ENCODE results near the gene TRIM67.
"Not testable (repeated sequence)": the region's sequence is repeated elsewhere in the genome, so short reads cannot be mapped to it uniquely, and the experiment has no call there.

The TRIM67 gene

DNA sequence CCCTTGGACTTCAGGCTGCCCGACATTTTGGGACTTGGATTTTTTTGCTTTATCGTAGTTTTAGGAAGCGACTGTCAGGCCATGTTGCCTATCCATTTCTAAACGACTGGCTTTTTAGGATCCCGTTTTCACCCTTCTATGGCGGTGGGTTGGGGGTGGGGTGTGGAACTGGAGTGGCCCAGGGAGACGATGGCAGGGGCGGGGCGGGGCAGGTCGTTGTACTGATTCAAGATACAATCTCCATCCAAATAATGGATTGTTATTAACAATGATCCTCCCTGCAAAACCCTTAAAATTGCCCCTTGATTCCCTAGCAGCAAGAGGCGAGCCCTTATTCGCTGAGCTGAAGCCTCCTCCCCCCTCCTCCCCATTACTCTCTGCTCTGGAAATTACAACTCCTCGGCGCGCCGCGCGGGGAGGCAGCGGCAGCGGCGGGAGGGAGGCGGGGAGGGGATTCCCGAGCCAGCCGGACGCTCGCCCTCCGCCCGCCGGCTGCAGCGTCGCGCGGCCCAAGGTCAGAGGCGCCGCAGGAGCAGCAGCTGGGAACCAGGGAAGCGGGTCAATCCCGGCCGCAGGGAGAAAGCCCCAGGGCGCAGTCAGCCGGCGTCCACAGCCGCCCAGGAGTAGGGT, at the start of gene TRIM67:
Gene TRIM67, plus strand, starts transcription at position 392 of the 630 bp plus-strand sequence. CDS start 912 bp downstream, outside the sequence.
- DNase-seq = peak; percentile 91

DNA sequence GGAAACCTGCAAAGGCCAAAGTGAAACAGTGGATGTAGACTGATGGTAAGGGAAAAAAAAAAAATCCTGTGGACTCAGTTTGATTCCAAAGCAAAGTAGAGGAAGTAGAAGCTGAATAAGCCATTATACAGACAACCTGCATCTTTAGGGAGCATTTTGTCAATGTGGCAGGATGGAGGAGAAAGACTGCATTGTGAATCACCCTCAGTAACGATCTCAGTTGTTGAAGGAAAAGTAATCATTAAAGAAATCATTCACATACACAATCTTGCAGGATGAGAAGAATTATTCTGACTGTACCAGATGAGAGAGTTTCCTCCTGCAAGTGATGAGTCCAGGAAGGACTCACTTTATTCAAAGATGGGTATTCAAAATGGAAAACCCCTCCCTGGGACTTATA, 45.1 kb upstream of the TRIM67 start:
- no peak for DNase-seq

DNA sequence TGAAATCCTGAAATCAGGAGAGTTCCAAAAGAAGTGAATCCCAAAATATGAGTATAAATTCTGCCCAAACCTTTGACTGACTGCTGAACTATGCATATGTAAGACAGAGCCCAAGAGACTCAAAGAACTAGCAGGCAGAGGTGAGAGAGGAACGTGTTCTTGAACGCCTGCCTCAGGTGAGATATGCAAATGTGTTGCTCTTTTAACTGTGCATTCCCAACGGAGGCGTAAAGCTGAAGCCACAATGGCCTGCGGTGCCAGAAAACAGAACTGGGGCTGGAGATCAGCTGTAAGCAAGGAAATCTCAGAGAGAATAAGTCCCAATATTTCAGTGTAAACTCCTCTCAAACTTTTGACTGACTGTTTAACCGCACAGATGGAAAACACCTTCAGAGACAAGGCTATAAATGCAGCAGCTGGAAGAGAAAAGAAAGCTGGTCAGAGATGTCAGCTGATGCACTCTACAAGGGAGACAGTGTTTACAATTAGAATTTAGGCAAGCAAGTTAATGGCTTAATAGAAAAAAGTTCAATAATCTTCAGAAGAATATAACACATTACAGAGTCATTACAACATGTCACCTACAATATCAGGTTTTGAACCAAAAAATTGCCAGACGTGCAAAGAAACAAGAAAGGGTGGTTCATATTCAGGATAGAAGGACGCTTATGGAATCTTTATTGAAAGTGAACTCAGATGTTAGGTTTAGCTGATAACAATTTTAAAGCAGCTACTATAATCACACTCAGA, 43.0 kb upstream of the TRIM67 start:
- no peak for DNase-seq

DNA sequence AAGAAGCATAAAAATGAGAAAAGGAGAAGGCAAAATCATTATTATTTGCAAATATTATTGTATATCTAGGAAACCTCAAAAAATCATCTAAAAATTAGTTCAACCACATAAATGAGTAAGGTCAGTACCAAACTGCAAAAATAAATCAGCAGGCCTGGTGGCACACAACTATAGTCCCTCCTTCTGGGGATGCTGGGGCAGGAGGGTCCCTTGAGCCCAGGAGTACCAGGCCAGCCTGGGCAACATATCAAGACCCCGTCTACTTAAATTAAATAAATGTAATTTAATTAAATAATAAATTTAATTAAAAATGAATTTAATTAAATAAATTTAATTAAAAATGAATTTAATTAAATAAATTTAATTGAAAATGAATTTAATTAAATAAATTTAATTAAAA, 40.3 kb upstream of the TRIM67 start:
- peak; percentile 10 for DNase-seq

DNA sequence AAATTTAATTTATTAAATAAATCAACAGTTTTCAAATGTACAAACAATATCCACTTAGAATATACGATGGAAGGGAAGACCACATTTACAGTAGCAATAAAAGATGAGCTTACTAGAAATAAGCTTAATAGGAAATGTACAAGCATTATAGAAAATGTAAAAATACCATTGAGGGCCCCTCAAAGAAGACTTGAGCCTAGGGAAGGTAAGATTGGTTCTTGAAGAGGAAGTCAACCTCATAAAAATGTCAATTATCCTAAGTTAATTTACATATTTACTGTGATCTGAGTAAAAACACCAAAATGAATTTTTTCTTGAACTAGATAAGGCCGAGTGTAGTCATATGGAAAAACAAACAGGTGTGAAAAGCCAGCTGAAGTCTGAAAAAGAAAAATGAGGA, 39.7 kb upstream of the TRIM67 start:
- no peak for DNase-seq

DNA sequence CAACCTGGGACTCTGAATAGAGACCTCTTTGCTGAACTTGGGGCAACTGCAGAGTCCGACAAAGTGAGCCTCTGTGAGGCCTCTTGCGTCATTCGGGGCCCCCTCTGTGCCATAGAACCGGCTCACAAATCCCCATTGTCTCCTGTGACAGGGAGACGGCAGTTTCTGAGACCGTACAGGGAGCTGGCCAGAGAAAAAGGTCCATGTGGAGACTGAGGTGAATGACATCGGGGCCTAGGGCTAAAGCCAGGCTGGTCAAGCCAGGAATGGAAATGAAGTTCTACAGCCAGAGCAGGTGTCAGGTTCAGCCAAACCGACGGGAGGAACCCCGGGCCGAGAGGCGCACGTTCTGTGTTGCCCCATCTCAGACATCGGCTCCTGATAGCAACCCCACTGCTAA, 37.1 kb upstream of the TRIM67 start:
- peak; percentile 24 for DNase-seq

DNA sequence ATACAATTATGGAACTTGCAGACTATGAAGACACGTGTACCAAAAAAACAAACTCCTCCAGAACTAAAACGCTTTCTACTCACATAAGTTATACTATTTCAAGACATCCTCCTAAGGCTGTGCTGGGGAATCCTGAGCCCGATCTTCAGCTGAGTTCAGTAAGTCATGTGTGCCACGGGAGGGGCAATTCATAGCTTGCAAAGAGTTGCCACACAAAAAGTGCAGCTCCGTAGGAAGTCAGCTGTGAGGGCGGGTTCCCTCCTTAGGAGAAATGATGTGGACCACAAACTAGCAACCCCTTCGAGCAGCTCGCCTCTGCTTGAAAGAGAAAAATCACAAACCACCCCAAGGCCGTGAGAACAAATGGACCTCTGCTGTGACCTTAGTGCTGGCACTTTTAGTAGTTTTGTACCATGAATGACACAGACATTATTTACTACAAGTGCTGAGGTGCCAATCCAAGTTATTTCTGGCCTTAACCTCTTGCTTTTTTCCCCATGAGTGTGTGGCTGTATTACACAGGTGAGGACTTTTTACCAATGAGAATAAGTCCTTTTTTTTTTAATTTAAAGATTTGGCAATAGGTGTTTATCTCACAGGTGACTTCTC, 35.8 kb upstream of the TRIM67 start:
- no peak for DNase-seq

DNA sequence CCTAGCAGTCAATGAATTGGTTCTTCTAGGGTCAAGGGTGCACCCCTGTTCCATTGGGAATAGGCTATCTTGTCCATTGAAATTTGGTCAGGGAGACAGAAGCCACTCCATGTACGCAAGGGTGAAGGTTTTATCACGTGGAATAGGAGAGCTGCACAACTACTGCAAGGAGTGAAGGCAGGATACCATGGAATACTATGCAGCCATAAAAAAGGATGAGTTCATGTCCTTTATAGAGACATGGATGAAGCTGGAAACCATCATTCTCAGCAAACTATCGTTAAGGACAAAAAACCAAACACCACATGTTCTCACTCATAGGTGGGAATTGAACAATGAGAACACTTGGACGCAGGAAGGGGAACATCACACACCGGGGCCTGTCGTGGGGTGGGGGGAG, 34.8 kb upstream of the TRIM67 start:
- not testable (repeated sequence) for DNase-seq

DNA sequence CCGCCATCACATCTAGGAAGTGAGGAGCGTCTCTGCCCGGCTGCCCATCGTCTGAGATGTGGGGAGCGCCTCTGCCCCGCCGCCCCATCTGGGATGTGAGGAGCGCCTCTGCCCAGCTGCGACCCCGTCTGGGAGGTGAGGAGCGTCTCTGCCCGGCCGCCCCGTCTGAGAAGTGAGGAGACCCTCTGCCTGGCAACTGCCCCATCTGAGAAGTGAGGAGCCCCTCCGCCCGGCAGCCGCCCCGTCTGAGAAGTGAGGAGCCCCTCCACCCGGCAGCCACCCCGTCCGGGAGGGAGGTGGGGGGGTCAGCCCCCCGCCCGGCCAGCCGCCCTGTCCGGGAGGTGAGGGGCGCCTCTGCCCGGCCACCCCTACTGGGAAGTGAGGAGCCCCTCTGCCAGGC, 33.4 kb upstream of the TRIM67 start:
- not testable (repeated sequence) for DNase-seq

DNA sequence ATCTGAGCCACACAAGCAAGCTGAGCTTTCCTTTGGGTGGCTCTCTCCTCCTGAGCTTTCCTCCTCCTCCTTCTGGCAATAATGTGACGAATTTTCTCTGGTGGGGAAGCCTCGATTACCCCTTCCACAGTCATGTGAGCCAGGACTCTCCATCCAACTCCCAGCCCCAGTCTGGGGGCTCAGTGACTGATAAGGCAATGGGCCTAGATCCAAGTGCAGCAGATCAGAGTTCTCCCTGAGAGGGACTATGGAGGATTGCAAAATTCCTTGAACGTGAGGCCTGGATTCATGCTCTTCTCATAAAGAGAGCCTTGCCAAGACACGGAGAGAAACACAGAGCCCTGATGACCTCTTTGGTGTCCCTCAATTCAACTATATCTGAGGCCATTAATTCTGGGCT, 31.3 kb upstream of the TRIM67 start:
- DNase-seq = no peak

DNA sequence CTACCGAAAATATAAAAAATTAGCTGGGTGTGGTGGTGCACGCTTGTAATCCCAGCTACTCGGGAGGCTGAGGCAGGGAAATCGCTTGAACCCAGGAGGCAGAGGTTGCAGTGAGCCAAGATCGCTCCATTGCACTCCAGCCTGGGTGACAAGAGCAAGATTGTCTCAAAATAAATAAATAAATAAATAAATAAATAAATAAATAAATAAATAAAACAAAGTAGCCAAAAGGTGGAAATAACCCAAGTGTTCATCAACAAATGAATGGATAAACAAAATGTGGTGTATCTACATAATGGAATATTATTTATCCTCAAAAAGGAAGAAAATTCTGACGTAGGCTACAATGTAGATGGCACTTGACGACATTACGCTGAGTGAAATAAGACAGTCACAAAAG, 29.3 kb upstream of the TRIM67 start:
- DNase-seq = not testable (repeated sequence)

DNA sequence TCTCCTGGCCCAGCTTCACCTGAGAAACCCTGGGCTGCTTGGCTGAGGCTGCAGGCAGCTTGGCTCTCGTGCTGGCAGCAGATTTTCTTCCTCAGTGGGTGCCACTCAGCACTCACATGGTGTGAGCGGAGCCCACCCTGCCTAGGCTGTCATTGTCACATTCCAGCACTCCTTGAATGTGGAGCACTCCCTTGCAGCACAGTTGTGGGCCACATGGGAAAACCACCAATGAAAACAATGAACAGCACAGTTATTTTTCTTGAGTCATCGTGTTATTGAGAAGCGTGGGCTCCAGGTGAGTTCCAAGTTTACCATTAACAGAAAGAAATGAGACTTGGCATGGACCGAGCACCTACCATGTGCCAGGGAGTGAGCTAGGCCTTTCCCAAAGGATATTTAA, 27.2 kb upstream of the TRIM67 start:
- DNase-seq = no peak

DNA sequence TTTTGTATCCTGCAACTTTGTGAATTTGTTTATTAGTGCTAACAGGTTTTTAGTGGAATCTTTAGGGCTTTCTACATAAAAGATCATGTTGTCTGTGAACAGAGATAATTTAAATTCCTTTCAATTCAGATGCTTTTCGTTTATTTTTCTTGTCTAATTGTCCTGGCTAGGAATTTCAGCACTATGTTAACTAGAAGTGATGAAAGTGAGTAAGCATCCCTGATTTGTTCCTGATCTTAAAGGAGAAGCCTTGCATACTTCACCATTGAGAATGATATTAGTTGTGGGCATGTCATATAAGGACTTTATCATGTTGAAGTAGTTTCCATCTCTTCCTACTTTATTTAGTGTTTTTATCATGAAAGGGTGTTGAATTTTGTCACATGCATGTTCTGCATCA, 23.6 kb upstream of the TRIM67 start:
- DNase-seq = no peak

DNA sequence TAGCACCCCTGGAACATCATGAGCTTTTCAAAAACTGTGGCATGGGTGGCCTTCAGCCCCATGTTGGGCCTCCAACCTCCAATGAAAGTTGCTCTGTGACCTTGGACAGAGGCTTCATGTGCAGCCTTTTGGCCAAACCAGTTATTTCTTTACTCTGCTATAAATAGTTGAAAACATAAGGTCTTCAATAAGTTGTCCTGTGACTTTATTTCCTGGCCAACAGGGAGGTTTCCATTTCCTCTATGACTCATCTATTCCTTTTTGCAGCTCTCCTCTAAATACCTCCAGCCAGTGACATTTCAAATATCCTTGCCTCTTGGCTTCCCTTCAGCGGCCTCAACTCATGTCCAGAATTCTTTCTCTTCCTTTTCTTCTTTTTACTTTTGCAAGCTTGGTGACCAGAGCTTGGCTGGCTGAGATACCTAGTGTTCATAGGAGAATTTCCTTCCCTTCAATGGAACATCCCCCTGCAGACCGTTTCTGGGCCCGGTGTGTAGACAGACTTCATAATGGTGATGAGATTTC, 22.7 kb upstream of the TRIM67 start:
- no peak for DNase-seq

DNA sequence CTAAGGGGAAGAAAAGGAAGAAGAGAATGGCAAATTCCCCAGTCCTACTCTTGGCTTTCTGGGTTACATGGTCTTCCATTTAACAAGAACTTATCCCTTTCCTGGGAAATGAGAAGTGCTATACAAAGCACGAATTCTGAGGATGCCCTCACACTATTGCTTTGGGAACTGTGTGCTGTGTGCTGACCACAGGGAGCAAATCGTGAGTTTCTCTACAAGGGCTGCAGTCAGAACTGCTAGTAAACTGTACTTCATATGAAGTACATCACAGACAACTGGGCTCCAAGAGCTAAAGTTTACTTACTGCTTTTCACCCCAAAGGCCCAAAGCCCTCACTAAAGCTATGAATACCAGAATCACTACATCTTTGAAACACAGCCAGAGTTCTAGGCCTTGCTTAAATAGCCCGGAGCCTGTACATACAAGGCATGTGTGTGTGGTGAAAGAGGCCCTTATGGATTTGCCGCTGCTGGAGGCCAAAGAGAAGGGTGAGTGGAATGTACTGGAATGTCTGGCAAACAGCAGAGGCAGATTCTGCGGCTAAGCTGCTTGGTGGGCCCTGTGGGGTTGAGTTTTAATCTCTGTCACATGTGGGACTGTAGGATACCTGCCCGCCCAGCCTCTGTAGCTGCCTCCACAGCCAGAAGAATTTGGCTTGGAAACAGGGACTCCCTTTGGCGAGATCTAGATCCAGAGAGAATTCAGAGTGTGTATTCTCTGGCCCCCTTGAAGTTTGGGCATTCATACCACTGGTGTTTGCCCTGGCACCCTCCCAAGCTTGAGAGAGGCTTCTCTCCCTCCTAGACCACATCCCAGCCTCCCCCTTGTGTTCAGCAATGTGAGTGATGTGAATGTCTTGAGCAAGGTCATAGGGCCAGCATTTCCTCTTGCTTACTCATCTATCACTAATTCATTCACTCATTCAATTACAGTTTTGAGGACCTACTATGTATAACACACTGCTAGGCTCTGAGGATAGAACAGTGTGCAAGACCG, 21.9 kb upstream of the TRIM67 start:
- DNase-seq = no peak

DNA sequence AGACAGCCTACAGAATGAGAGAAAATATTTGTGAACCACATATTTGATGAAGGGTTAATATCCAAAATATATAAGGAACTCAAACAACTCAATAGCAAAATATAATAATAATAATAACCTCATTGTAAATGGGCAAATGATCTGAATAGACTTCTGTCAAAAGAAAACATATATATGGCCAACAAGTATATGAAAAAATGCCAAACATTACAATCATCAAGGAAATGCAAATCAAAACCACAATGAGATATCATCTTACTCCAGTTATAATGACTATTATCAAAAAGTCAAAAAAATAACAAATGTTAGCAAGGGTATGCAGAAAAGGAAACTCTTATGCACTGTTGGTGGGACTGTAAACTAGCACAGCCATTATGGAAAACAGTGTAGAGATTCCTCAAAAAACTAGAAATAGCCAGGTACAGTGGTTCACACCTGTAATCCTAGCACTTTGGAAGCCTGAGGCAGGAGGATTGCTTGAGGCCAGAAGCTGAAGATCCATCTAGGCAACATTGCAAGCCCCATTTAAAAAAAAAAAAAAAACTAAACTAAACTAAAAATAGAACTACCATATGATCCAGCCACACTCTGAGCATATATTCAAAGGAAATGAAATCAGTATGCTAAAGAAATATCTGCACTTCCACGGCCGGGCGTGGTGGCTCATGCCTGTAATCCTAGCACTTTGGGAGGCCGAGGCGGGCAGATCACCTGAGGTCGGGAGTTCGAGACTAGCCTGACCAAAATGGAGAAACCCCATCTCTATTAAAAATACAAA, 17.3 kb upstream of the TRIM67 start:
- DNase-seq = no peak

DNA sequence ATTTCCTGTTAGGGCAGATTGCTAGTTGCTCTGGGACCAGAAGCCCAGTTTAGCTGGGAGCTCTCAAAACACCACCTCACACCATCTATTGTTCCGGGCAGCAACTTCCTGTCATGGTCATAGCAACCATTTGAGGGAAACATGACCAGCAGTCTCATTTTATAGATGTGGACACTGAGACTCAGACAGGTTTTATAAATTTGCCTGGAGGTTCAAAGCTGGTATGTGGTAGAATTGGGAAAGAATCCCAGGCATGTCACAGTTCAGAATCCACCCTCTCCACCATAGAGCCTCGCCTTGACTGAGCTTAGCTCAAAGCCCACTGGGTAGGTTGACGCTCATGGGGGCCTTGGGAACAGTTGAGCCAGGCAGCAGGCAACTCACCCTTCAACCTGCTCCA, 14.0 kb upstream of the TRIM67 start:
- DNase-seq = no peak

DNA sequence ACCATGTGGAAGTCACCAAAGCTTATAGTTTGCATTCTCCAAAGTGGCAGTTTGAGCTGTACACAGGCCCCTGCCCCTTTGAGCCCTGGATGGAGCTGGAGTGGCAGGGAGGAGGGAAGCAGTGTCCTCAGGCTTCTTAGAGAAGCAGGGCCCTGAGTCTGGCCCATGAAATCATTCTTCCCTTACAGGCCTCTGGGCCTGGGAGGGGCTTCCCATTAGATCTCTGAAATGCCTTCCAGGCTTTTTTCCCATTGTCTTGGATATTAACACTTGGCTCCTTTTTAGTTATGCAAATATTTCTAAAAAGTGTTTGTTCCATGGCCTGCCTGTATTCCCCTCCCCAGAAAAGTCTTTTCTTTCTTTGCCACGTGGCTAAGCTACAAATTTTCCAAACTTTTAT, 10.0 kb upstream of the TRIM67 start:
- DNase-seq = no peak

DNA sequence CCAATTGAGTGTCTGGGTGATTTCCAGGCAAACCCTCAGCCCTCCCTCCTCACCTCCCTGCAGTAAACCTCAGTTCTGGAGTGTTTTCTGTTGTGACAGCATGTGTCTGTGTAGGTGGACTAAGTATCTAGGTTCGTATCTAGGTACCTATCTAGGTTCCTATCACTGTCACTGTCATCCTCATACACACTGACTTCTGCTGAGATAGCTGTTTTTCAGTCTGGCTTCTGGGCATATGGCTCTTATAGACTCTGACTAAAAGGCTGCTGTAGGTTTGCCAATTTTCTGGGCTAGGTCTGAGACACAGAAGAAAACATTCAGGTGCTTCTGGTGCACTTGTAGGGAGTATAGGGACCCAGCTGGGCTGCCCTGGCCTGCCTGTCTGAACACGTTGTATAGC, 8.1 kb upstream of the TRIM67 start:
- no peak for DNase-seq

DNA sequence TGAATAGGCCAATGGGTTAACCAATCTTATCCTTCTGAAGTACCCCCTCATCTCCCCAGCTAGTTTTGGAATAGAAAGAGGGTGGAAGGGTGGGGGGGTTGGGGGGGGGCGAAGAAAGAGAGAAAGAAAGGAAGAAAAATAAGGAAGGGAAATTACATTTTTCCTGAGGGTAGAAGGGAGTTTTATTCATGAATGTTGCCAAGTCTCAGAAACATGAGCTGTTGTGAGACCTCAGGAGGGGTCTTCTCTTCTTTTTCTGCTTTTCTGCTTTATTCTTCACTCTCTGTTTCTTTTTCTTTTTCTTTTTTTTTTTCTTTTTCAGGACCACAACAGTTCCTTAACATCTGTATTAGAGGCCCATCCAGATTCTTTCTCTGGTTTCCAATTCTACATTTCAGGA, 6.0 kb upstream of the TRIM67 start:
- no peak for DNase-seq

DNA sequence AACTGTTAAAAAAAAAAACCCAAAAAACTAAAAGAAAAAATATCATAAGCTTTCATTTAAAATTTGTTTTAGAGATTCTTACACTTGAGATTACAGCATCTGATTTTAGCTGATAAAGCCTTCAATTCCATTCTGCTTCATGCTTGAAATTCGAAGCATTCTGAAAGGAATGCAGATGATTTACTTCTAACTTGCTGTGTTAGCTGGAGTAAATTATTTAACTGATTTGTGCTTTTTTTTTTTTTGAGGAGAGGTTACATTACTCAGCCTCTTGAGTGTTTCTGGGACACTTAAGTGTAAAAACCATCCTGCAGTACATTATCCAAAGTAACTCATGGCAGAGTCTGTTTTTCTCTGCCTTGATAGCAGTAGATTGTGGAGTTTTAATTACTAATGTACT, 4.5 kb upstream of the TRIM67 start:
- no peak for DNase-seq

DNA sequence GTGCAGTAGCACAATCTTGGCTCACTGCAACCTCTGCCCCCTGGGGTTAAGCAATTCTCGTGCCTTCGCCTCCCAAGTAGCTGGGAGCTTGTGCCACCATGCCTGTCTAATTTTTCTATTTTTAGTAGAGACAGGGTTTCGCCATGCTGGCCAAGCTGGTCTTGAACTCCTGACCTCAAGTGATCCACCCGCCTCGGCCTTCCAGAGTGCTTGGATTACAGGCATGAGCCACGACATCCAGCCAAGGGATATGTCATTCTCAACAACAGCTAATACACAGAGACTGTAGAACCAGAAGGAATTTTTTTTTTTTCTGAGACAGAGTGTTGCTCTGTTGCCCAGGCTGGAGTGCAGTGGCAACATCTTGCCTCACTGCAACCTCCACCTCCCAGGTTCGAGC, 3.7 kb upstream of the TRIM67 start:
- DNase-seq = not testable (repeated sequence)

All from retina (tissue), 1 donor.